Islet precursor cell (in vitro differentiated cells): ENCODE results near the gene FLNB.

ENCODE experiments used
- DNase-seq: peaks from one replicate; pipeline ENCODE4 v3.0.0-alpha.2; 2018

Gene FLNB

GRCh38 chr3:58009749-58010535 lies 1.7 kb downstream of the FLNB start:
- no peak for DNase-seq

DNA sequence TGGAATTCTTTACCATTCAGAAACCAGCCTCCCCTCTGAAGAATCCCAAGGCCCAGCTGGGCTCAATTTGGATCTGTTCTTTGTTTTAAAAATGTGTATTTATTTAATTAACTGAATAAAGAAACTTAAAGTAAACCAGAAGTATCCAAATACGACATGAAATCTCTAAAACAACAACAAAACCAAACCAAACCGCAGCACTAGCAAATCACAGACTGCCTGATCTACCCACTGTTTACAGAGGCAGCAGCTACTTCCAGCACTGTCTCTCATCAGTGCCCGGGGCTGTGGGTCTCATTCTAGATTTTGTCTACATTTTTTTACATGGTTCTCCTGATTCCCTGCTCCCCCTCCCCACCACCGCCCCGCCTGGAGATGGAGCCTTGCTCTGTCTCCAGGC lies 2.3 kb downstream of the FLNB start:
- DNase-seq = no peak

DNA sequence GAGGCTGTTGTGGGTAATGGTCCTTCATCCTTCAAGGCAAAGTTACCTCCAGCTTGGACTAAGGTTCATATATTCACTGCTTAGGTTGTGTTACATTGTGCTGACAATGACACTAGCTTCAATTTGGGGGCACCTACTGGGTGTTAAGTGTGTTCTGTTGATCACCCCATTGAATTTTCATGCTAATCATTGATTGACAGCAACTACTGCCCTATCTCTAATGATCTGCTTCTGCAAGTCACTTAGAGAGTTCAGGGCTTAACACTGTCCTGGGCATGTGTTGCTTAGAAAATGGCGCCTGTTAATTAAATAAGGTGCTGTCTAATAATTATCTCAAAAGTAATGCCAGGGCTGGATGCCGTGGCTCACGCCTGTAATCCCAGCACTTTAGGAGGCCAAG lies 3.4 kb downstream of the FLNB start:
- DNase-seq = no peak

- no peak for DNase-seq
Observed at GRCh38 chr3:58012302-58012701, 4.1 kb downstream of the FLNB start.

DNA sequence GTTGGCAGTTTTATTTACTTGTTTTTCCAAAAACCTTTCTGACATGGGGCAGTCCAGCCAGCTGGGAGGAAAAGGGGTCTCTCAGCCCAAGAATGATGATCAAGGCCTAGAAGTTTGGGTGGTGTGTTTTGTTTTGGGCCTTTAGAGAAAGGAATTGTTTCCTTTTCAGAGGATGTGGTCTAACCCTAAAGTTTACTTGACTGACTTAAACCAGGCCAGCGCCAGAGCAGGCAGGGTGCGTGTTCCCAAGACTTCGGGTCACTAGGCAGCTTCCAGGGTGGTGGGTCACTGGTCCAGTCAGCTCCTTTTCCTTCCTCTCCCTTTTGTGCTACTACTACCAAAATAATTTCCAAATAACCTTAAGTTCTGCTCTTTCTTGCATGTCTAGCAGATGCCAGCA lies 4.9 kb downstream of the FLNB start:
- no peak for DNase-seq

DNA sequence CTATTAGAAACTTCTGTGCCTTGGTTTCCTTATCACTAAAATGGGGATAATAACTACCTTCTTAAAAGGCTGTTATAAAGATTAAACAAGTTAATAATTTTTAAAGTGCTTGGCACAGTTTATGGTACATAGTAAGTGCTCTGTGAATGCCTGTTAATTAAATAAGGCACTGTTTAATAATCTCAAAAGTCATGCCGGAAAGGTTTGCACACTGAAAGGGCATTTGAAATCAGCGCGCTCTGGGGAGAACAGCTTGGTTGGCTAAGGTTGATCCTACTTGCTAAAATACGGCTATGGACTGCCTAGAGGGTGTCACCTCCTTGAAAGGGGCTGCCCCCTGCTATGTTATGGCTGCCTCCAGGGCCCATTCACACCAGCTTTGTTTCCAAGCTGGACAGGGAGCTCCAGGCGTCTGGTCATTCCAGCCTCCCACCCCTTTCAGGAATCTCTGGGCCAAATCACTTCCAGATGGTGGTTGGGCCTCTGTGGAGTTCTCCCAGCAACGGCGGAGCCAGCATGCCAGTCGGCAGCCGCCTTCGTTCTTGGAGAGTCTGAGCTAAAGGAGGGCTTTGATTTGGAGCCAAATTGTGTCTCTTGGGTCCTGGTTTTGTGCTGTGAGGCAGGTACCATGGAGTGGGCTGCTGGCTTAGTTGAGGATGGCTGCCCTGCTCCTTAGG lies 5.9 kb downstream of the FLNB start:
- peak; percentile 96 for DNase-seq

DNA sequence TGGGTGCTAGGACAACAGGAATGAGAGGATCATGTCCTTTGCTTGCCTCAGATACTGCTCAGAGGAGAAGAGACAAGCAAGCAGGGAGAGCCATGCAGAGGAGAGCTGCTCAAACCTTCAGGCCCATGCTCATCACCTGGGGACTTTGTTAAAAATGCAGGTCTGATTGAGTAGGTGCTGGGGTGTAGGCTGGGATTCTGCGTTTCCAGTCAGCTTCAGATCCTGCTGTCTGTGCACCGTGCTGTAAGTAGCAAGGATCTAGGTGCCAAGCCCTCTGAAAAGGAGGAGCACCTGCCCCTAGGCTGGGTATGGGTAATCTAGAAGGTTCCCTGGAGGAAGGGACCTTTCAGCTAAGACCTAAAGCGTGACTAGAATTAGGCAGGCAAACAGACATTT lies 7.3 kb downstream of the FLNB start:
- DNase-seq = no peak

DNA sequence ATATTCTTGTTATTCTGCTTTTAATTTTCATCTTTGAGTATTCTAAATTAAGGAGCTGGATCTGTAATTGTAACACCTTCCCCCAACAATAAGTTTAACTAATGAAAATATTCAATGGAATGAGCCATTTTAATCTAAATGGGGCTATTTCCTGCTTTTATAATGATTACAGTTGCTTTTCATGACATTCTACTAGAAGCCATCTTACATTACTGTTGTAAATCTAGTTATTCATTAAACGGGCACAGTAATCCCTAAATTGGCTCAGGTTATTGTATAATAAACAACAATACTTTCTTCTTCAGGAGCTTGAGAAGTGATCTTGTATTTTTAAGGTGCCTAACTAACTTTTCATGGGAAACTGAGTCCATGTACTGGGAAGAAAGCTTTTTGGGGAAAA lies 8.5 kb downstream of the FLNB start:
- no peak for DNase-seq

GRCh38 chr3:58018892-58019742 lies 10.9 kb downstream of the FLNB start:
- DNase-seq = no peak

GRCh38 chr3:58020783-58021071 lies 12.5 kb downstream of the FLNB start:
- DNase-seq = no peak

- peak; percentile 64 for DNase-seq
Observed at GRCh38 chr3:58021072-58021959, 13.1 kb downstream of the FLNB start.

- no peak for DNase-seq
Observed at GRCh38 chr3:58021962-58022361, 13.7 kb downstream of the FLNB start.

- no peak for DNase-seq
Observed at GRCh38 chr3:58022490-58022889, 14.3 kb downstream of the FLNB start.

DNA sequence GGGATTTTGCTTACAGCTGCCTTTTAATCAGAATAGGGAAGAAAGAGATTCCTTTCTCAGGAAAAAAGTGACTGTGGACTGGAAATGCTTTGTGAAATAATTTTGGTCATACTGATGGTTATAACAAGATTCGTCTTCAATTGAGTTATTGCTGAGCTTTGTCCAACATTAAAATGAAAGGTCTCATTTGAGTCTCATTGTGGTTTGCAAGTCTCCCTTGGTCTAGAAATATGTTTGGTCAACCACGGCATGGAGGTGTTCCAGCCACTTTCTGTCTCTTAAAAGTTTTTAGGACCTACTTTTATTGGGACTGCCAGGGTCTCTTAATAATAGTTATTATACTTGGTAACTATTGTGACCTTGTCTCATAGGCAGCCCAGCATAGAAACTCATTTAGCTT lies 15.3 kb downstream of the FLNB start:
- no peak for DNase-seq

GRCh38 chr3:58025406-58025805 lies 17.2 kb downstream of the FLNB start:
- no peak for DNase-seq

- DNase-seq = no peak
Observed at GRCh38 chr3:58025837-58026569, 17.8 kb downstream of the FLNB start.

DNA sequence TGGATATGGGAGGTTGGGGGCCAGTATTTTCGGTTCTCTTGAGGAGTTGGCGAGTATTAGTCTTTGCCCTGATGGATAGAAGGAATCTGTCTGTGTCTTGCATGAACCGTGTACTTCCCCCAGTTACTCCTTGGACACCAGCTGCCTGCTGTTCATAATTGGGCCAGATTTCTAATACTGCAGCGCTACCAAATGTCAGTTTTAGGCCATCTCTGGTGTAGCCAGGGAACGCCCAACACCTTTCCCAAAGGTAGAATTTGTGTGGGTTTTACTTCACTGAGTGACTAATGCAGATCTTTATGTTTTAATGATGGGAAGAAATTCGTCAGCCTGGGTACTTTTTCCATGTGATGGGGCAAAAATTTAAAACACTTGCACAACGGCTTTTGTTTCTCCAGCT lies 18.4 kb downstream of the FLNB start:
- DNase-seq = no peak

GRCh38 chr3:58027704-58028317 lies 19.6 kb downstream of the FLNB start:
- DNase-seq = no peak

- no peak for DNase-seq
Observed at GRCh38 chr3:58028902-58029301, 20.7 kb downstream of the FLNB start.

GRCh38 chr3:58029842-58030584 lies 21.8 kb downstream of the FLNB start:
- DNase-seq = no peak

DNA sequence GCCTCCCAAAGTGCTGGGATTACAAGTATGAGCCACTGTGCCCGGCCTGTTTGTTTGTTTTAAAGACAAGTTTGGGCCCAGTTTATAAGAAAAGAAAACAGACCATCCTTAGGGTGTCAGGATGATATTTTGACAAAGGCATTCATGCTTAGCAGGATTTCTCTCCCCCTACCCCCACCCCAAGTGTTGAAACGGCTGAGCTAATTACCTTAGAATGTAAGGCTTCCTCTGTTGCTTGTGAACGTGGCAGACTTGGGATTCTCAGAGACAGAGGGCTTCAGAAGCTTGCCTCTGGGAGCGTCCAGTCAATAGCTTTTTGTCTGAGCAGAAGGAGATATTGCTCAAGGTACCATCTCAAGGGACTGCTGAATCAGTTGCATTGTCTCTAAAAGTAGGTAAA lies 24.0 kb downstream of the FLNB start:
- peak; percentile 94 for DNase-seq
